Astrocyte (in vitro differentiated cells and primary cell): ENCODE data around the gene ELSPBP1.

ENCODE experiments used
- CTCF ChIP-seq: IDR thresholded peaks from 2 replicates; pipeline ENCODE4 v1.5.1; 2011; ENCODE audit warnings: low read depth, mild to moderate bottlenecking, inconsistent platforms, low read length, moderate library complexity; ENCODE audit not compliant: insufficient read depth
- EZH2 ChIP-seq: IDR thresholded peaks from 2 replicates; pipeline ENCODE4 v1.6.1; 2012; ENCODE audit warnings: mild to moderate bottlenecking, low read length, inconsistent platforms; ENCODE audit not compliant: insufficient read depth

- TF ChIP-seq CTCF (no peak), EZH2 (no peak)
Observed at GRCh38 chr19:48069435-48069834, 75.0 kb downstream of the ELSPBP1 start.
